Heart right ventricle (tissue), 16 donors: ENCODE results near the gene TBXAS1. TPM values are rescaled to one million over a fixed set of nuclear protein-coding genes. Genes with fewer than 3 reads are reported as not detected.

Experiments
- ATAC-seq, 8 donors: fragments of 200-7000 bp; cut with Tn5 transposase; one replicate each; pipeline ENCODE4 v1.9.1; 2020; ENCODE audit warnings: mild to moderate bottlenecking in 8 of 8, moderate library complexity in 8 of 8, moderate number of reproducible peaks in 1 of 8
- DNase-seq, 2 donors: peaks; one replicate each; pipeline ENCODE4 v3.0.0-alpha.2; 2020
- H3K27ac ChIP-seq, 10 donors: fragments of 200-600 bp; sonication (generic) in 2 of 10; one replicate each; pipeline versions ENCODE4 v1.5.0 to v1.8.0; 2020 to 2022; ENCODE audit warnings: mild to moderate bottlenecking in 3 of 10
- H3K27me3 ChIP-seq, 7 donors: fragments of 200-600 bp; one replicate each; pipeline ENCODE4 v1.8.0; 2021 to 2022; ENCODE audit warnings: mild to moderate bottlenecking in 2 of 7
- H3K36me3 ChIP-seq, 9 donors: fragments of 200-600 bp; sonication (generic) in 1 of 9; one replicate each; pipeline versions ENCODE4 v1.5.0 to v1.8.0; 2020 to 2022; ENCODE audit warnings: mild to moderate bottlenecking in 2 of 9
- H3K4me1 ChIP-seq, 9 donors: fragments of 200-600 bp; sonication (generic) in 1 of 9; one replicate each; pipeline versions ENCODE4 v1.5.0 to v1.8.0; 2020 to 2022; ENCODE audit warnings: mild to moderate bottlenecking in 4 of 9
- H3K4me3 ChIP-seq, 10 donors: fragments of 200-600 bp; sonication (generic) in 2 of 10; one replicate each; pipeline versions ENCODE4 v1.5.0 to v1.8.0; 2020 to 2022; ENCODE audit warnings: mild to moderate bottlenecking in 7 of 10, moderate library complexity in 2 of 10
- H3K9me3 ChIP-seq, 11 donors: fragments of 200-600 bp in 10 of 11; sonication (generic) in 2 of 11; one replicate each; pipeline versions ENCODE4 v1.5.0 to v1.8.0; 2013 to 2022; ENCODE audit warnings: mild to moderate bottlenecking in 2 of 11, control low read depth in 1 of 11, moderate library complexity in 1 of 11
- CTCF ChIP-seq, 9 donors: fragments of 200-600 bp; sonication (generic) in 2 of 9; IDR thresholded peaks; one replicate each; pipeline versions ENCODE4 v1.5.0 to v1.8.0; 2021 to 2022; ENCODE audit warnings: antibody characterized with exemption in 9 of 9, mild to moderate bottlenecking in 5 of 9, moderate library complexity in 1 of 9
- WGBS, 2 donors: extraction: QIAGEN DNeasy Blood & Tissue Kit; methylation state at CpG; one replicate each; pipeline ENCODE4 v1.1.7; 2013; ENCODE audit warnings: inconsistent platforms in 1 of 2; 5-methylcytosine and 5-hydroxymethylcytosine counted together
- intact Hi-C, 10 donors: fragments of 100-400 bp; cut with DNase I; formaldehyde crosslinking; loops; one replicate each; pipeline versions ENCODE4 v1.11.1 to v1.14.2; 2022
- long read RNA-seq, 3 donors: library from polyadenylated mRNA; unstranded; transcript quantifications; one replicate each; pipeline ENCODE4 v2.0.0, GENCODE V29; 2020 to 2021
- polyA plus RNA-seq, 2 donors: library from polyadenylated mRNA; stranded (reverse); fragments of 200-250 nt; gene quantifications; one replicate each; pipeline ENCODE4 v1.2.3, GENCODE V29; 2013
- total RNA-seq, 10 donors: library from RNA; stranded (reverse); fragmentation: NEBNext Ultra II Directional in 3 of 10; extraction: Animal tissue kit (Norgen Biotek cat#: 25700) in 3 of 10; gene quantifications; one replicate each; pipeline versions ENCODE4 v1.2.1 to v1.2.4, GENCODE V29; 2021 to 2023
- donor health status: Arrhythmogenic right ventricular cardiomyopathy.
- donor health status: ischemic (EF 13 %, LVEDD 7.1; RV severe dilation, severe dysfunction).
- donor health status: healthy with polysubstance abuse.
- donor health status: DM: no; HTN: yes; CAD: no.
- donor health status: DM: no; HTN: no; CAD: no.
- donor health status: ischemic (EF 25% LVEDD 6.9; RV normal size, moderate dysfunction).
- donor health status: ischemic (EF 25% LVEDD 5.7; RV mildly dilated, moderate dysfunction).
- donor health status: healthy.
- donor health status: DM: yes; HTN: yes; CAD: no.
- donor health status: Ischemic cardiomyopathy.
- donor health status: ischemic (EF 35%, LVEDD 5.7; RV mildly dilated, moderate dysfunction).
- donor health status: nonischemic (EF 11% LVEDD 7.7; RV severe dilation, severe dysfunction).
- donor health status: DM: yes; HTN: yes; CAD: no.
- donor health status: PGD.
- donor health status: ischemic (EF 29% LVEDD 5.4; RV normal size, mild dysfunction).
- donor health status: nonischemic (EF 23%, LVEDD 6.1; RV moderate dilation, normal function).

Gene TBXAS1
- total RNA-seq (10 to 100 TPM in 1 of 10 donors, 1 to 10 TPM in 9; 1.7 to 17.7 (median 3.7) TPM), polyA plus RNA-seq (1 to 10 TPM; 2.5 to 4.8 TPM)
- long read RNA-seq, donor 1, partial matches to known transcripts: 1 of 2 reads
- long read RNA-seq, donor 1, other reads (novel, unspliced or antisense): 1 of 2 reads
- long read RNA-seq, donor 2, partial matches to known transcripts: 0 of 1 reads
- long read RNA-seq, donor 2, other reads (novel, unspliced or antisense): 1 of 1 reads
- long read RNA-seq, donor 3, partial matches to known transcripts: 1 of 5 reads
- long read RNA-seq, donor 3, other reads (novel, unspliced or antisense): 1 of 5 reads

- intact Hi-C loops: no loop called here
- DNase-seq (no peak), ATAC-seq (peak in 7 of 8 donors; percentile 47 to 87 (median 75))
- Histone ChIP-seq H3K27ac (peak within 1 kb of the TSS in 1 of 10 donors; percentile 89), H3K36me3 (no peaks in the 10 kb centered on the region), H3K9me3 (peaks cover 0 to 8% (median 0%) of the 10 kb centered on the region in 11 donors), H3K27me3 (peaks cover 0 to 6% (median 0%) of the 10 kb centered on the region in 7 donors), H3K4me3 (peak within 1 kb of the TSS in 7 of 10 donors; percentile 4 to 59 (median 23)), H3K4me1 (peaks cover 0 to 15% (median 0%) of the 10 kb centered on the region in 9 donors)
- 85% methylated on average over 10 of the region's 10 CpGs for WGBS, 2 donors
- TF ChIP-seq CTCF (IDR thresholded peaks at IDR 0.05): no peak
These were observed at the start of gene TBXAS1 for GRCh38 chr7:139829025-139829774. Gene TBXAS1 (plus strand): TSS chr7:139829264. CDS start chr7:139829391, 127 bp downstream.

GRCh38 chr7:139782932-139783331, 46.1 kb upstream of the TBXAS1 start:
- Histone ChIP-seq H3K27ac (no peak overlapping the region), H3K4me3 (no peak overlapping the region), H3K4me1 (peaks cover 0 to 15% (median 6%) of the 10 kb centered on the region in 9 donors), H3K27me3 (peaks cover 0 to 9% (median 0%) of the 10 kb centered on the region in 7 donors), H3K9me3 (no peaks in the 10 kb centered on the region), H3K36me3 (no peaks in the 10 kb centered on the region)
- ATAC-seq: no peak
- 89 to 93% methylated on average over 3 of the region's 3 CpGs for WGBS, 2 donors
- DNase-seq: no peak
- intact Hi-C loops: loop anchor here in 2 of 10 donors (10.0 kb wide), 2 partner anchors 212 to 222 kb away; no protein-coding TSS in a partner anchor
- TF ChIP-seq CTCF (IDR thresholded peaks at IDR 0.05): no peak

- H3K27ac ChIP-seq: no peak overlapping the region
- H3K4me1 ChIP-seq: peaks cover 0 to 10% (median 4%) of the 10 kb centered on the region in 9 donors
- ATAC-seq (no peak), DNase-seq (no peak)
- H3K27me3 ChIP-seq: peaks cover 0 to 9% (median 0%) of the 10 kb centered on the region in 7 donors
- H3K9me3 ChIP-seq: no peaks in the 10 kb centered on the region
- 67 to 80% methylated on average over 3 of the region's 3 CpGs for WGBS, 2 donors
- no peaks in the 10 kb centered on the region for H3K36me3 ChIP-seq
- TF ChIP-seq CTCF (IDR thresholded peaks at IDR 0.05): no peak
- H3K4me3 ChIP-seq: no peak overlapping the region
- intact Hi-C loops: loop anchor here in 2 of 10 donors (10.0 kb wide), 2 partner anchors 211 to 221 kb away; no protein-coding TSS in a partner anchor
These were observed 45.2 kb upstream of the TBXAS1 start for GRCh38 chr7:139783647-139784385.

- H3K27me3 ChIP-seq: peaks cover 0 to 9% (median 0%) of the 10 kb centered on the region in 7 donors
- H3K4me1 ChIP-seq: peaks cover 0 to 6% (median 0%) of the 10 kb centered on the region in 9 donors
- H3K9me3 ChIP-seq: no peaks in the 10 kb centered on the region
- H3K4me3 ChIP-seq: no peak overlapping the region
- DNase-seq: no peak
- ATAC-seq: no peak
- no peak for TF ChIP-seq CTCF (IDR thresholded peaks at IDR 0.05)
- 93 to 95% methylated on average over 3 of the region's 3 CpGs for WGBS, 2 donors
- H3K27ac ChIP-seq: no peak overlapping the region
- intact Hi-C loops: loop anchor here in 2 of 10 donors (10.0 kb wide), 2 partner anchors 210 to 220 kb away; no protein-coding TSS in a partner anchor
- no peaks in the 10 kb centered on the region for H3K36me3 ChIP-seq
These were observed 44.4 kb upstream of the TBXAS1 start for GRCh38 chr7:139784648-139785047.
